ENCODE data around the gene RABGEF1. TPM values are rescaled to one million over a fixed set of nuclear protein-coding genes. Genes with fewer than 3 reads are reported as not detected.
"Not testable (repeated sequence)": the region's sequence is repeated elsewhere in the genome, so short reads cannot be mapped to it uniquely, and the experiment has no call there.

Gene RABGEF1
- total and polyA plus RNA-seq, 2 donors (not counting 1 experiment from before 2014, with no cell fraction given): 27.9 to 31.0 TPM

DNA sequence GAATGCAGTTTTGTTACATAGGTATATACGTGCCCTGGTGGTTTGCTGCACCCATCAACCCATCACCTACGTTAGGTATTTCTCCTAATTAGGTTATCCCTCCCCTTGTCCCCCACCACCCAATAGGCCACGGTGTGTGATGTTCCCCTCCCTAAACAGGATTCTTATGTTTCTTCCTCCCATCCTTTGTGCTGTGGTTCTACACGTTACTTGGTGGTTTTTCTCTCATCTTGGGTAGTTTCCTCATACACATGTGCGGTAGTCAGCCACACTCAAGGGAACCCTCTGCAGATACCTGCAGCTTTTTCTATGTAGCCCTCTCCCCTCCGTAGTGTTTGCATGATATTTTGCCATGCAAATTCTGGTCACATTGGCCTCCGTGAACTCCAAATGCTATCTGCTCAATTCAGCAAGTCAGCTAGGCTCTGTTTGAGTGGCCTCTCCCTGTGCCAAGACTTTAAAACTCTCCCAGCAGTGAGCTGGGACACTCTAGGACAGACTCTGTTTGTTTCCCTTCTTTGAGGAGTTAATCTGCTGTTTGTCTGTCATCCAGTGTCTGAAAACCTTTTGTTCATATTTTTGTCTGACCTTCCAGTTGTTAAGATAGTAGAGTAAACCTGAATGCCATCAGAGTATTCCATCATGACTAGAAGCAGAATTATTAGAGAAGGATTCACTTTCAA lies 41.0 kb downstream of the RABGEF1 start:
- 69% methylated on average over 4 of the region's 7 CpGs for whole genome bisulfite sequencing (ENCODE audit: insufficient coverage)
- Histone ChIP-seq H3K9me3 (ENCODE audit: control extremely low read depth in 1 of 3, control insufficient read depth in 2 of 3, insufficient read depth in 1 of 3, low read length in 2 of 3) (no peaks in the 10 kb centered on the region), H3K27me3 (replicated peaks in 1 of 4; ENCODE audit: control extremely low read depth in 1 of 4, control insufficient read depth in 3 of 4, insufficient read depth in 4 of 4, low read length in 3 of 4) (no peaks in the 10 kb centered on the region), H3K4me1 (ENCODE audit: control insufficient read depth in 2 of 2, insufficient read depth in 2 of 2, low read length in 2 of 2) (no peaks in the 10 kb centered on the region), H3K79me2 (ENCODE audit: control insufficient read depth, insufficient read depth, low read length) (peaks cover 33% of the 10 kb centered on the region), H3K4me2 (replicated peaks; ENCODE audit: low read depth, low read length, poor library complexity, severe bottlenecking) (no peak overlapping the region), H3K36me3 (replicated peaks in 1 of 2; ENCODE audit: control extremely low read depth in 1 of 2, control insufficient read depth in 1 of 2, extremely low read depth in 1 of 2, insufficient read depth in 2 of 2, low read length in 1 of 2) (peaks cover 5 to 48% of the 10 kb centered on the region in 2 experiments), H3K4me3 (ENCODE audit: control extremely low read depth in 1 of 5, extremely low read depth in 1 of 5, insufficient read depth in 1 of 5, low read depth in 2 of 5, low read length in 4 of 5) (no peak overlapping the region), H4K20me1 (ENCODE audit: control insufficient read depth, insufficient read depth, low read length, poor library complexity, severe bottlenecking) (peaks cover 47% of the 10 kb centered on the region), H3K27ac (ENCODE audit: low read length in 2 of 2) (peak overlapping the region in 1 of 2 donors; percentile 22), H2AFZ (ENCODE audit: insufficient read depth, low read depth, low read length, poor library complexity, severe bottlenecking) (no peak overlapping the region), H3K9ac (ENCODE audit: low read length) (no peak overlapping the region)
- peaks cover 5% of the 10 kb centered on the region for H3K4me1 Mint-ChIP-seq
- no peak for ATAC-seq (ENCODE audit: low read depth)
- H3K27me3 Mint-ChIP-seq: no peaks in the 10 kb centered on the region
- ChIA-PET POLR2A (no interaction called here), CTCF (no interaction called here)
- no peaks in the 10 kb centered on the region for H3K9me3 Mint-ChIP-seq (ENCODE audit: insufficient read depth)
- DNase-seq: no peak
- H3K4me3 Mint-ChIP-seq: no peak overlapping the region
- H3K27ac Mint-ChIP-seq: no peak overlapping the region
- intact Hi-C loops (cut with micrococcal nuclease): no loop called here
- TF ChIP-seq, protein P1, sequence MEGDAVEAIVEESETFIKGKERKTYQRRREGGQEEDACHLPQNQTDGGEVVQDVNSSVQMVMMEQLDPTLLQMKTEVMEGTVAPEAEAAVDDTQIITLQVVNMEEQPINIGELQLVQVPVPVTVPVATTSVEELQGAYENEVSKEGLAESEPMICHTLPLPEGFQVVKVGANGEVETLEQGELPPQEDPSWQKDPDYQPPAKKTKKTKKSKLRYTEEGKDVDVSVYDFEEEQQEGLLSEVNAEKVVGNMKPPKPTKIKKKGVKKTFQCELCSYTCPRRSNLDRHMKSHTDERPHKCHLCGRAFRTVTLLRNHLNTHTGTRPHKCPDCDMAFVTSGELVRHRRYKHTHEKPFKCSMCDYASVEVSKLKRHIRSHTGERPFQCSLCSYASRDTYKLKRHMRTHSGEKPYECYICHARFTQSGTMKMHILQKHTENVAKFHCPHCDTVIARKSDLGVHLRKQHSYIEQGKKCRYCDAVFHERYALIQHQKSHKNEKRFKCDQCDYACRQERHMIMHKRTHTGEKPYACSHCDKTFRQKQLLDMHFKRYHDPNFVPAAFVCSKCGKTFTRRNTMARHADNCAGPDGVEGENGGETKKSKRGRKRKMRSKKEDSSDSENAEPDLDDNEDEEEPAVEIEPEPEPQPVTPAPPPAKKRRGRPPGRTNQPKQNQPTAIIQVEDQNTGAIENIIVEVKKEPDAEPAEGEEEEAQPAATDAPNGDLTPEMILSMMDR (IDR thresholded peaks at IDR 0.05): no peak
- TF ChIP-seq EZH2 (IDR thresholded peaks at IDR 0.05; ENCODE audit: borderline replicate concordance, insufficient read depth, low read depth, low read length, poor library complexity, severe bottlenecking): no peak

DNA sequence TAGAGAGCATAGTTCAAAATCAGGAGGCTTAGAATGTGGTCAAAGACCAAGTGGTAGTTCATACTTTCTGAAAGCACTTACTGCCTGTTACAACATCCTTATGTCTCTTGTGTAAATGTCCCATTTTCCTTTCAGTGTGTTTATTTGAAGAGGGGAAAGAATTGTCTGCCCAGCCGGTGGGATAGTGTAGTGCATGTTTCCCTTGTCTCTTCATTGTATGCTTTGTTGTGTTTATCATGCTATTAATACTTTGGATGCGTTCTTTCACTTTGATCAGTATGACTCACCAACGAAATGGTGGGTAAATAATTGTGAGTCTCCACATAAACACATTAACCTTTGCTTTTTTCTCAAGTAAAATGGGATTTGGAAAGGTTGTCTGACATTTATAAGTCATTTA lies 42.3 kb downstream of the RABGEF1 start:
- H3K79me2 ChIP-seq (ENCODE audit: control insufficient read depth, insufficient read depth, low read length): peaks cover 35% of the 10 kb centered on the region
- H3K36me3 ChIP-seq (replicated peaks in 1 of 2; ENCODE audit: control extremely low read depth in 1 of 2, control insufficient read depth in 1 of 2, extremely low read depth in 1 of 2, insufficient read depth in 2 of 2, low read length in 1 of 2): peaks cover 3 to 48% of the 10 kb centered on the region in 2 experiments
- WGBS (ENCODE audit: insufficient coverage): no CpG with 5 or more reads among the region's 3 CpGs
- H3K4me3 ChIP-seq (ENCODE audit: control extremely low read depth in 1 of 5, extremely low read depth in 1 of 5, insufficient read depth in 1 of 5, low read depth in 2 of 5, low read length in 4 of 5); H3K27ac ChIP-seq (ENCODE audit: low read length in 2 of 2); H3K4me1 Mint-ChIP-seq; ATAC-seq (ENCODE audit: low read depth); H3K27me3 ChIP-seq (replicated peaks in 1 of 4; ENCODE audit: control extremely low read depth in 1 of 4, control insufficient read depth in 3 of 4, insufficient read depth in 4 of 4, low read length in 3 of 4); POLR2A ChIA-PET; H3K9ac ChIP-seq (ENCODE audit: low read length); H3K4me2 ChIP-seq (replicated peaks; ENCODE audit: low read depth, low read length, poor library complexity, severe bottlenecking); H3K9me3 ChIP-seq (ENCODE audit: control extremely low read depth in 1 of 3, control insufficient read depth in 2 of 3, insufficient read depth in 1 of 3, low read length in 2 of 3); H2AFZ ChIP-seq (ENCODE audit: insufficient read depth, low read depth, low read length, poor library complexity, severe bottlenecking); H3K27ac Mint-ChIP-seq; DNase-seq; CTCF ChIA-PET; H3K4me3 Mint-ChIP-seq; H3K27me3 Mint-ChIP-seq; H3K9me3 Mint-ChIP-seq (ENCODE audit: insufficient read depth); intact Hi-C loops (cut with micrococcal nuclease); H3K4me1 ChIP-seq (ENCODE audit: control insufficient read depth in 2 of 2, insufficient read depth in 2 of 2, low read length in 2 of 2): not testable (repeated sequence)
- peaks cover 36% of the 10 kb centered on the region for H4K20me1 ChIP-seq (ENCODE audit: control insufficient read depth, insufficient read depth, low read length, poor library complexity, severe bottlenecking)

DNA sequence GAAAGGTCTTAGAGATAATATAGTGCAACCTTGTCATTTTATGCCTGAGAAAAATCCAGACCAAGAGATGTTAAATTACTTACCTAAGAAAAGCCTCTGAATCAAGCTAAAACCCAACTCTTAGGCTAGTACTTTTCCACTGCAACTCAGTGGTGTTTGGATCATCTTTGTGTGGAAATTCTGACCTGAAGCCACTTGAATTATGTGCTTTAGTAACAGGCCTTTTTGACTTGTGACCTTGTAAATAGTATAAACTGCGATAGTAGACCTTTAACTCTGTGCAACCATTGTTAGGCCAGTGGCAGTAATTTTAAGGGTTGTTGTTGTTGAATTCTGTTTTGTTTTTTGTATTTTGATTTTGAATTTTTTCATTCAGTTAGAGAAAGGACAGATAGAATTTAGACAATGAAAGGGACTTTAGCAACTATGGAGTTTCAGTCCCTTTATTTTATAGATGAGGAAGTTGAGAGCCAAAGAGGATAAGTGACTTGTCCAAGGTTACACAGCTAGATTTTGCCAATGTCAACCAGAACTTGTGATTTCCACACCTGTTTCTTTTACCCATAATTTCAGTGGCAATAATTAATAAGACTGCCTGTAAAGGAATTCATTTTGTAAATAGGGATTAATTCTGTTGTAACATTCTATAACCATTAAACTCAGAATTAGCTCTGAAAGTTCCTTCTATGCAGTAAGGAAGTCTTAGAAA lies 43.5 kb downstream of the RABGEF1 start:
- H3K27ac ChIP-seq (ENCODE audit: low read length in 2 of 2); H3K4me2 ChIP-seq (replicated peaks; ENCODE audit: low read depth, low read length, poor library complexity, severe bottlenecking); DNase-seq; ATAC-seq (ENCODE audit: low read depth); H3K9me3 ChIP-seq (ENCODE audit: control extremely low read depth in 1 of 3, control insufficient read depth in 2 of 3, insufficient read depth in 1 of 3, low read length in 2 of 3); CTCF ChIA-PET; H3K27ac Mint-ChIP-seq; intact Hi-C loops (cut with micrococcal nuclease); H3K9ac ChIP-seq (ENCODE audit: low read length); H3K9me3 Mint-ChIP-seq (ENCODE audit: insufficient read depth); H3K27me3 Mint-ChIP-seq; POLR2A ChIA-PET; H3K4me3 Mint-ChIP-seq; H2AFZ ChIP-seq (ENCODE audit: insufficient read depth, low read depth, low read length, poor library complexity, severe bottlenecking); H3K27me3 ChIP-seq (replicated peaks in 1 of 4; ENCODE audit: control extremely low read depth in 1 of 4, control insufficient read depth in 3 of 4, insufficient read depth in 4 of 4, low read length in 3 of 4); H3K4me1 ChIP-seq (ENCODE audit: control insufficient read depth in 2 of 2, insufficient read depth in 2 of 2, low read length in 2 of 2); H3K4me1 Mint-ChIP-seq; H3K4me3 ChIP-seq (ENCODE audit: control extremely low read depth in 1 of 5, extremely low read depth in 1 of 5, insufficient read depth in 1 of 5, low read depth in 2 of 5, low read length in 4 of 5): not testable (repeated sequence)
- Histone ChIP-seq H3K79me2 (ENCODE audit: control insufficient read depth, insufficient read depth, low read length) (peaks cover 31% of the 10 kb centered on the region), H4K20me1 (ENCODE audit: control insufficient read depth, insufficient read depth, low read length, poor library complexity, severe bottlenecking) (peaks cover 33% of the 10 kb centered on the region), H3K36me3 (replicated peaks in 1 of 2; ENCODE audit: control extremely low read depth in 1 of 2, control insufficient read depth in 1 of 2, extremely low read depth in 1 of 2, insufficient read depth in 2 of 2, low read length in 1 of 2) (peaks cover 3 to 46% of the 10 kb centered on the region in 2 experiments)
- 100% methylated on average over 1 of the region's 1 CpG for WGBS (ENCODE audit: insufficient coverage)
